WTC11 (cell line): ENCODE data around the gene NHERF1. TPM values are rescaled to one million over a fixed set of nuclear protein-coding genes. Genes with fewer than 3 reads are reported as not detected.

Experiments used
- ATAC-seq: fragments of 200-7000 bp; cut with Tn5 transposase; 2 replicates; pipeline ENCODE4 v1.10.0; 2021; ENCODE audit warnings: mild to moderate bottlenecking, moderate library complexity
- CTCF ChIA-PET: fragments of 300-600 bp; sonication (Branson Sonifier 250); formaldehyde crosslinking; loops from one replicate; lab custom pipeline; 2021; ENCODE audit warnings: antibody characterized with exemption; lab: Charles Lee
- POLR2A ChIA-PET: fragments of 350-600 bp; sonication (Branson Sonifier 250); formaldehyde crosslinking; loops from one replicate; lab custom pipeline; 2021; ENCODE audit warnings: antibody characterized with exemption; lab: Charles Lee
- DNase-seq: peaks from one replicate; pipeline ENCODE4 v3.0.0; 2021; ENCODE audit warnings: low spot score
- H3K27ac Mint-ChIP-seq: 2 replicates; pipeline ENCODE4 v1.8.0; 2021; ENCODE audit warnings: mixed read lengths
- H3K27me3 Mint-ChIP-seq: 2 replicates; pipeline ENCODE4 v1.8.0; 2021; ENCODE audit warnings: low read depth, mild to moderate bottlenecking, moderate library complexity, mixed read lengths
- H3K36me3 Mint-ChIP-seq: 2 replicates; pipeline ENCODE4 v1.8.0; 2021; ENCODE audit warnings: mixed read lengths
- H3K4me1 Mint-ChIP-seq: 2 replicates; pipeline ENCODE4 v1.8.0; 2022; ENCODE audit warnings: mixed read lengths
- H3K4me3 Mint-ChIP-seq: 2 replicates; pipeline ENCODE4 v1.8.0; 2021; ENCODE audit warnings: mild to moderate bottlenecking, moderate library complexity, mixed read lengths
- H3K9me3 Mint-ChIP-seq: 2 replicates; pipeline ENCODE4 v1.8.0; 2021; ENCODE audit warnings: mixed read lengths
- ARID4B ChIP-seq: sonication (generic); formaldehyde crosslinking; IDR thresholded peaks from 2 replicates; pipeline ENCODE4 v1.8.0; 2023; ENCODE audit warnings: missing genetic modification reagents, mild to moderate bottlenecking, borderline replicate concordance
- CREB1 ChIP-seq: sonication (generic); formaldehyde crosslinking; IDR thresholded peaks from 2 replicates; pipeline ENCODE4 v1.8.0; 2023; ENCODE audit warnings: mild to moderate bottlenecking, missing genetic modification reagents
- CREM ChIP-seq: sonication (generic); formaldehyde crosslinking; IDR thresholded peaks from 2 replicates; pipeline ENCODE4 v1.8.1; 2022; ENCODE audit warnings: mild to moderate bottlenecking, missing genetic modification reagents, moderate library complexity
- EMX1 ChIP-seq: fragments of 250-450 bp; sonication (Bioruptor Pico); IDR thresholded peaks from 2 replicates; pipeline ENCODE4 v1.8.0; 2021; ENCODE audit warnings: mild to moderate bottlenecking
- FOXP1 ChIP-seq: sonication (generic); formaldehyde crosslinking; IDR thresholded peaks from 2 replicates; pipeline ENCODE4 v1.8.0; 2022; ENCODE audit warnings: missing genetic modification reagents, mild to moderate bottlenecking, moderate library complexity, borderline replicate concordance
- GTF2I ChIP-seq: fragments of 250-450 bp; sonication (Bioruptor Pico); conservative IDR thresholded peaks from 2 replicates; pipeline ENCODE4 v1.4.0; 2021; ENCODE audit warnings: mild to moderate bottlenecking
- HMGA2 ChIP-seq: fragments of 250-450 bp; sonication (Bioruptor Pico); IDR thresholded peaks from 2 replicates; pipeline ENCODE4 v1.4.0; 2021; ENCODE audit warnings: mild to moderate bottlenecking, moderate library complexity
- KAT7 ChIP-seq: sonication (generic); formaldehyde crosslinking; IDR thresholded peaks from 2 replicates; pipeline ENCODE4 v1.8.1; 2023; ENCODE audit warnings: missing genetic modification reagents, mild to moderate bottlenecking, borderline replicate concordance
- MXD4 ChIP-seq: fragments of 250-450 bp; sonication (Bioruptor Pico); IDR thresholded peaks from 2 replicates; pipeline ENCODE4 v1.8.0; 2021; ENCODE audit warnings: mild to moderate bottlenecking, moderate library complexity, borderline replicate concordance
- NFATC4 ChIP-seq: fragments of 250-450 bp; sonication (Bioruptor Pico); IDR thresholded peaks from 2 replicates; pipeline ENCODE4 v1.9.0; 2021; ENCODE audit warnings: mild to moderate bottlenecking
- NFE2L1 ChIP-seq: sonication (generic); formaldehyde crosslinking; IDR thresholded peaks from 2 replicates; pipeline ENCODE4 v1.8.1; 2023; ENCODE audit warnings: missing genetic modification reagents
- NR1H2 ChIP-seq: sonication (generic); formaldehyde crosslinking; IDR thresholded peaks from 2 replicates; pipeline ENCODE4 v1.9.0; 2021; ENCODE audit warnings: mild to moderate bottlenecking, moderate library complexity, missing genetic modification reagents
- NR2C2 ChIP-seq: sonication (generic); formaldehyde crosslinking; IDR thresholded peaks from 2 replicates; pipeline ENCODE4 v1.8.0; 2022; ENCODE audit warnings: mild to moderate bottlenecking, missing genetic modification reagents
- NR3C1 ChIP-seq: sonication (generic); formaldehyde crosslinking; conservative IDR thresholded peaks from 2 replicates; pipeline ENCODE4 v1.8.1; 2023; ENCODE audit warnings: low read depth, mild to moderate bottlenecking, missing genetic modification reagents
- RELA ChIP-seq: sonication (generic); formaldehyde crosslinking; IDR thresholded peaks from 2 replicates; pipeline ENCODE4 v1.8.1; 2022; ENCODE audit warnings: missing genetic modification reagents, mild to moderate bottlenecking, borderline replicate concordance
- RORB ChIP-seq: fragments of 250-450 bp; sonication (Bioruptor Pico); IDR thresholded peaks from 2 replicates; pipeline ENCODE4 v1.9.0; 2021; ENCODE audit warnings: mild to moderate bottlenecking
- SMAD4 ChIP-seq: sonication (generic); formaldehyde crosslinking; IDR thresholded peaks from 2 replicates; pipeline ENCODE4 v1.8.0; 2022; ENCODE audit warnings: mild to moderate bottlenecking, missing genetic modification reagents
- STAT6 ChIP-seq: sonication (generic); formaldehyde crosslinking; conservative IDR thresholded peaks from 2 replicates; pipeline ENCODE4 v1.8.1; 2023; ENCODE audit warnings: mild to moderate bottlenecking, low read depth, missing genetic modification reagents, moderate library complexity
- TEAD1 ChIP-seq: sonication (generic); formaldehyde crosslinking; IDR thresholded peaks from 2 replicates; pipeline ENCODE4 v1.8.0; 2022; ENCODE audit warnings: mild to moderate bottlenecking, missing genetic modification reagents
- ZNF232 ChIP-seq: sonication (generic); formaldehyde crosslinking; IDR thresholded peaks from 2 replicates; pipeline ENCODE4 v1.8.0; 2022; ENCODE audit warnings: mild to moderate bottlenecking, missing genetic modification reagents
- ZNF263 ChIP-seq: sonication (generic); formaldehyde crosslinking; IDR thresholded peaks from 2 replicates; pipeline ENCODE4 v1.8.1; 2022; ENCODE audit warnings: low read depth, mild to moderate bottlenecking, moderate library complexity, missing genetic modification reagents
- ZNF512 ChIP-seq: sonication (generic); formaldehyde crosslinking; IDR thresholded peaks from 2 replicates; pipeline ENCODE4 v1.8.1; 2022; ENCODE audit warnings: missing genetic modification reagents, borderline replicate concordance
- ZSCAN18 ChIP-seq: fragments of 250-450 bp; sonication (Bioruptor Pico); IDR thresholded peaks from 2 replicates; pipeline ENCODE4 v2.1.2; 2022; ENCODE audit warnings: mild to moderate bottlenecking, moderate library complexity
- total RNA-seq: library from RNA; stranded (reverse); gene quantifications from 3 replicates; pipeline ENCODE4 v1.2.3, GENCODE V29; 2021

Gene NHERF1
- total RNA-seq, 1 experiment from 2014 or later = 111 TPM

GRCh38 chr17:74756891-74757290 lies 8.5 kb downstream of the NHERF1 start:
- H3K9me3 Mint-ChIP-seq = no peaks in the 10 kb centered on the region
- no peak overlapping the region for H3K27ac Mint-ChIP-seq
- DNase-seq (no peak), ATAC-seq (no peak)
- H3K36me3 Mint-ChIP-seq = peaks cover 5% of the 10 kb centered on the region
- H3K4me3 Mint-ChIP-seq = no peak overlapping the region
- H3K4me1 Mint-ChIP-seq = peaks cover 56% of the 10 kb centered on the region
- no peak for TF ChIP-seq ZSCAN18 (CRISPR knock-in tag)
- TF ChIP-seq CREB1 (CRISPR knock-in tag) = no peak
- TF ChIP-seq ZNF512 (CRISPR knock-in tag) = no peak
- TF ChIP-seq NFE2L1 (CRISPR knock-in tag) = no peak
- TF ChIP-seq ZNF232 (CRISPR knock-in tag) = no peak
- TF ChIP-seq HMGA2 (CRISPR knock-in tag) = no peak
- TF ChIP-seq ARID4B (CRISPR knock-in tag) = no peak
- no peak for TF ChIP-seq SMAD4 (CRISPR knock-in tag)
- no peak for TF ChIP-seq NFATC4 (CRISPR knock-in tag)
- no peak for TF ChIP-seq TEAD1 (CRISPR knock-in tag)
- no peak for TF ChIP-seq ZNF263
- TF ChIP-seq NR2C2 (CRISPR knock-in tag) = no peak
- no peak for TF ChIP-seq CREM (CRISPR knock-in tag)
- TF ChIP-seq MXD4 = no peak
- no peaks in the 10 kb centered on the region for H3K27me3 Mint-ChIP-seq
- ChIA-PET POLR2A (no interaction called here), CTCF (interaction anchor here (0.6 to 6.7 kb wide), 7 partner anchors 11 to 389 kb away, joined by 3 to 115 read pairs (median 4); no protein-coding TSS in a partner anchor)

GRCh38 chr17:74757502-74757901 lies 9.1 kb downstream of the NHERF1 start:
- DNase-seq = no peak
- POLR2A ChIA-PET = no interaction called here
- H3K27me3 Mint-ChIP-seq = no peaks in the 10 kb centered on the region
- H3K27ac Mint-ChIP-seq = no peak overlapping the region
- CTCF ChIA-PET = interaction anchor here (0.6 to 6.7 kb wide), 7 partner anchors 8 to 390 kb away, joined by 3 to 115 read pairs (median 4); no protein-coding TSS in a partner anchor
- ATAC-seq = no peak
- H3K9me3 Mint-ChIP-seq = no peaks in the 10 kb centered on the region
- peaks cover 2% of the 10 kb centered on the region for H3K36me3 Mint-ChIP-seq
- H3K4me1 Mint-ChIP-seq = peaks cover 53% of the 10 kb centered on the region
- no peak overlapping the region for H3K4me3 Mint-ChIP-seq
- TF ChIP-seq RORB (CRISPR knock-in tag) (no peak), KAT7 (CRISPR knock-in tag) (no peak), STAT6 (CRISPR knock-in tag) (no peak), EMX1 (CRISPR knock-in tag) (no peak), FOXP1 (CRISPR knock-in tag) (no peak), CREB1 (CRISPR knock-in tag) (no peak), RELA (no peak), ARID4B (CRISPR knock-in tag) (no peak), NR3C1 (CRISPR knock-in tag) (no peak), NR1H2 (CRISPR knock-in tag) (no peak), NR2C2 (CRISPR knock-in tag) (no peak), GTF2I (CRISPR knock-in tag) (no peak)
